ENCODE measurements around the gene PTPRK. TPM values are rescaled to one million over a fixed set of nuclear protein-coding genes. Genes with fewer than 3 reads are reported as not detected.

PTPRK gene
- total and polyA plus RNA-seq, 8 donors: 57.0 to 90.4 (median 78.6) TPM

GRCh38 chr6:128558021-128558420 is 37.6 kb upstream of the PTPRK start:
- no peak for DNase-seq
- intact Hi-C loops (cut with DNase I): no loop called here
- no peak overlapping the region for H3K27ac ChIP-seq
- no peak overlapping the region for H3K4me3 ChIP-seq
- ATAC-seq: no peak
- no peaks in the 10 kb centered on the region for H3K4me1 ChIP-seq
- no peak for TF ChIP-seq CTCF (IDR thresholded peaks at IDR 0.05)
- no peaks in the 10 kb centered on the region for H3K36me3 ChIP-seq
- H3K27me3 ChIP-seq: no peaks in the 10 kb centered on the region
- H3K9me3 ChIP-seq: no peaks in the 10 kb centered on the region

- Histone ChIP-seq H3K4me3 (no peak overlapping the region), H3K36me3 (no peaks in the 10 kb centered on the region), H3K4me1 (no peaks in the 10 kb centered on the region), H3K27me3 (no peaks in the 10 kb centered on the region), H3K9me3 (no peaks in the 10 kb centered on the region), H3K27ac (no peak overlapping the region)
- no peak for TF ChIP-seq CTCF (IDR thresholded peaks at IDR 0.05)
- intact Hi-C loops (cut with DNase I): no loop called here
- DNase-seq (peak in 2 of 4 donors; percentile 56 to 70), ATAC-seq (no peak)
These were observed 36.7 kb upstream of the PTPRK start for GRCh38 chr6:128557081-128557480.

DNA sequence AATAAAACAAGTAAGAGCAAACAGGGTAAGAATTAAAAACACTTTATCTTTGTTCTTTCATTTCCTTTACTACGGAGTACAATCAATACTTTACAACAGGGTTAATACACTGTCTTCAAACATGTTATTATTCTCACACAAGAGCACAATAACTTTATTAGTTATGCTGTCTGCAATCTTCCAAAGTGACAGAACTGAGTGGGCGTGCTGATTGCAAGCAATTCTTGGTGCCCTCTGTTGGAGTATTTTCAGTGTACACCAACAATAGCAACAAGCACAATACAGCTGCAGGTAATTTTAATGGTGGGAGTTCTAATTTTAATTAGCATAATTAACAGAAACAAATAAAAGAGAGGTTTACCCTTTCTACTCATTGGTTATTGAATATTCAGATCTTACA is 33.9 kb upstream of the PTPRK start:
- no peaks in the 10 kb centered on the region for H3K27me3 ChIP-seq
- H3K27ac ChIP-seq: no peak overlapping the region
- TF ChIP-seq CTCF (IDR thresholded peaks at IDR 0.05): no peak
- H3K9me3 ChIP-seq: no peaks in the 10 kb centered on the region
- H3K4me3 ChIP-seq: no peak overlapping the region
- no peaks in the 10 kb centered on the region for H3K36me3 ChIP-seq
- intact Hi-C loops (cut with DNase I): no loop called here
- no peaks in the 10 kb centered on the region for H3K4me1 ChIP-seq
- no peak for DNase-seq
- no peak for ATAC-seq

DNA sequence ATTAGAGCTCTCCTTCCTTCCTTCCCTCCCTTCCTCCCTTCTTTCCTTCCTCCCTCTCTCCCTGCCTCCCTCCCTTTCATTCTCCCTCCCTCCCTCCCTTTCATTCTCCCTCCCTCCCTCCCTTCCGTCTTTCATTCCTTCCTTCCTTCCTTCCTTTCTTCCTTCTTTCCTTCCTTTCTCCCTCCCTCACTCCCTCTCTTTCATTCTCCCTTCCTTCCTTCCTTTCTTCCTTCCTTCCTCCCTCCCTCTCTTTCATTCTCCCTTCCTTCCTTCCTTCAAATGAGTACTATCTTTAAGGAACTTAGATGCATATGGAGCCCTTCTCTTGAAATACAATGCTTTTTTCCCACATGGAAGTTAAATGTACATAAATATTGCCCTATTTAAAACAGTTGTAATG is 20.9 kb upstream of the PTPRK start:
- Histone ChIP-seq H3K4me1 (no peaks in the 10 kb centered on the region), H3K9me3 (peaks cover 0 to 10% of the 10 kb centered on the region in 2 donors), H3K27ac (no peak overlapping the region), H3K36me3 (no peaks in the 10 kb centered on the region), H3K4me3 (no peak overlapping the region), H3K27me3 (no peaks in the 10 kb centered on the region)
- no peak for TF ChIP-seq CTCF (IDR thresholded peaks at IDR 0.05)
- DNase-seq (no peak), ATAC-seq (no peak)
- intact Hi-C loops (cut with DNase I): no loop called here

DNA sequence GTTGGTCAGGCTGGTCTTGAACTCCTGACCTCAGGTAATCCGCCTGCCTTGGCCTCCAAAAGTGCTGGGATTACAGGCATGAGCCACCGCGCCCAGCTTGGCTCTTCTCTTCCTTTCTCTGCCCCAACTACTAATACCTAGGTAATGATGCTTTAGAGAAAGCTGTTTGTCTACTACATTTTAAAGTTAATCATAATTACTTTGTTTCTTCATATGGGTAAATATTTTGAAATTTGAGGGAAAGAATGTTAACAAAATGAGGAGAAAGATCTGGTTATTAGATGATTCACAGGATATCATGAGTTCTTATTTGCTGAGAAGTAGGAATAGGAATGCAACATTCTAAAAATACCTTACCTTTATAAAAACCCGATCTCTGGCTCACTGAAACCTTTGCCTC is 18.4 kb upstream of the PTPRK start:
- Histone ChIP-seq H3K9me3 (no peaks in the 10 kb centered on the region), H3K4me3 (no peak overlapping the region), H3K27me3 (no peaks in the 10 kb centered on the region), H3K4me1 (no peaks in the 10 kb centered on the region), H3K36me3 (no peaks in the 10 kb centered on the region), H3K27ac (no peak overlapping the region)
- DNase-seq (no peak), ATAC-seq (no peak)
- TF ChIP-seq CTCF (IDR thresholded peaks at IDR 0.05): no peak
- intact Hi-C loops (cut with DNase I): no loop called here

Measured in left lung (tissue), 10 donors.